Iris pigment epithelial cell (primary cell): ENCODE results near the gene CWC15.
"Not testable (repeated sequence)": the region's sequence is repeated elsewhere in the genome, so short reads cannot be mapped to it uniquely, and the experiment has no call there.

Source experiments
- DNase-seq: peaks from one replicate; pipeline ENCODE4 v3.0.0-alpha.2; 2011; ENCODE audit warnings: low read depth

Gene CWC15

GRCh38 chr11:94973099-94973968 lies at the start of gene CWC15, which contains the start of gene KDM4D:
Gene CWC15 (minus strand): TSS chr11:94973556. CDS start chr11:94972185, 1,371 bp downstream.
Gene KDM4D (plus strand): TSS chr11:94973709. CDS start chr11:94997373, 23,664 bp downstream.
- peak; percentile 94 for DNase-seq

DNA sequence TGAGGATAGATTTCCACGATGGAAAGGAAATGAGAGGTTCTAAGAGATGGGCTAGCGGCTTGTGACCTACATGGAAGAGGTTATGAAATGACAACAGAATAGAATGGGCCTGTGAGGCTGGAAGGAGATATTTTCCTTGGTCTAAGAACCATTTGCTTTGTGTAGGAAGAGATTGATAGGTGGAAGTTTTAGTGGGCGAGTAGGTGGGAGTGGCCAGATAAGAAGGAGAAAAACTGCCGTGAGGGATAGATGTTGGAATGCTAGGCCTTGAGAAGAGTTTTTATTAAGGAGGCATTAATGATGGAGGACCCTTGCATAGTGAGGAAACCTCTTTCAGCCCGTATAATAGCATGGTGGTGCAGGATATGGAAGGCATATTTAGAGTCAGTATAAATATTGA lies 48.1 kb upstream of the CWC15 start:
- not testable (repeated sequence) for DNase-seq

DNA sequence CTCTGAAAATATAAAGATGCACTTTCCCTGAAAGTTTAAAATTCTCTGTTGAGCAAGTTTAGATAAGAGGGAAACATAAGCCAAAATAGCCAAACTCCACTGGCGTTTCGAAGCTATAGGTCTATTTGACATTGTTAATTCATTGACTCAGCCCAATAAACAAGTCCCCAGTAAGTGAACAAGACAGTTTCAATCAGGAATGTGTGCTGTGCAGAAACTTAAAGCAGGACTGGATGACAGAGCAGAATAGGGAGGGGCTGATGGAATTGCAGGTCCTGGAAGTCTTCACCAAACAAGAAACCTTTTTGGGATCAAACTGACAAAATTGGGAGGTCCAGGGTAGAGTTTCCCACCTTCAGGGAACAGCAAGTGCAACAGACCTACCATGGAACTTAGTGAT lies 42.8 kb upstream of the CWC15 start:
- no peak for DNase-seq

- DNase-seq: no peak
Observed at GRCh38 chr11:95014184-95014821, 40.9 kb upstream of the CWC15 start.

DNA sequence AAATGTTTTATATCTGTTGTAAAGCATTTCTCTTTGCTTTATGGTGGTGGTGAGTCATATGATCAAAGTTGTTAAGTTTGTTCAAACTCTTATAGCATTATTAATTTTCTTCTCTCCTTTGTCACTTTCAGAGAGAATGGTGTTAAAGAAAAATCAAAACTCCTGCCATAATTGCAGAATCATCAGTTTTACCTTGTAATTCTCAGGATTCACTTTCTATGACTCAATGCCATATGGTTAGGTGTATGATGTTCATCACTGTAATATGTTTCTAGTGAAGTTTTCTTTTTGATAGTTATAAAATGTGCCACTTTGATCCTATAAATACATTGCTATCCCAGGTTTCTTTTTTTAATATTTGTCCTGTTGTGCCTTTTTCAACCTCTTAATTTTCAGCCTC lies 38.0 kb upstream of the CWC15 start:
- no peak for DNase-seq

DNA sequence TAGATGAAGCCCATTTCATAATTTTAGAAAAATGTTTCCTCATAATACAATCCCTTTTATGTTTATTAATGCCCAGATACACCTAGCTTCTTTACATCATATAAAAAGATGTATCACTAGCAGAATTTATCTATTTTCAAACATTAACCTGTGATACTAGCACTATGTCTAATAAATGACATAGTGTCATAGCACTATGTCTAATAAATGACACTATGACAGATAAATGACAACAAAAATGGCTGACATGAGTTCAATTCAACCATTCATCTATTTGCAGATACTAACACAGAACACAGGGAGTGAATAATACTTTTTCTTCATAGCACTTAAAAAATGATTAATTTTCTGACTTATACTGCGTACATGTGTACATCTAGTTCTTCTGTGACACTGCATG lies 32.3 kb upstream of the CWC15 start:
- no peak for DNase-seq

DNA sequence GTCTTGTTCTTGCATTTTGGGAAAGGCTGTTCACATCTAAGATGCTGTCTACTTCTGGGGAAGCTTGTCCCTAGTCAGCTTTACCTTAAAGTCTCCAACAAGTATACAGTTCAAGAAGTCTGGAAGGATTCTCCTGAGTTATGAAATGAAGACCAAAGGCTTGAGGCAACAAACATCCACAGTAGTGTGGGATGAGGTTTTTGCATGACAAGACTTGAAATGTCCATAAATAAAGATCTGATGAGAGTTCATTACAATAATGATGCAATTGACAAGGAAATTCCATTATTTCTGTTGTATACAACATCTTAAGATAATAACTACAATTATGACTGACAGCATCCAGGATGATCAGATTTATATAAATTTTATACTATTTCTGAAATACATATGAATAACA lies 30.4 kb upstream of the CWC15 start:
- DNase-seq: no peak

DNA sequence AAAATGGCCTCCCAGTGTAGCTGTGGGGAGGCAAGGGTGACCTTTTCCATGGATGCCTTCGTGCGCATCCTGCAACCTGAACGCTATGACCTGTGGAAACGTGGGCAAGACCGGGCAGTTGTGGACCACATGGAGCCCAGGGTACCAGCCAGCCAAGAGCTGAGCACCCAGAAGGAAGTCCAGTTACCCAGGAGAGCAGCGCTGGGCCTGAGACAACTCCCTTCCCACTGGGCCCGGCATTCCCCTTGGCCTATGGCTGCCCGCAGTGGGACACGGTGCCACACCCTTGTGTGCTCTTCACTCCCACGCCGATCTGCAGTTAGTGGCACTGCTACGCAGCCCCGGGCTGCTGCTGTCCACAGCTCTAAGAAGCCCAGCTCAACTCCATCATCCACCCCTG lies 24.9 kb upstream of the CWC15 start:
- no peak for DNase-seq

DNA sequence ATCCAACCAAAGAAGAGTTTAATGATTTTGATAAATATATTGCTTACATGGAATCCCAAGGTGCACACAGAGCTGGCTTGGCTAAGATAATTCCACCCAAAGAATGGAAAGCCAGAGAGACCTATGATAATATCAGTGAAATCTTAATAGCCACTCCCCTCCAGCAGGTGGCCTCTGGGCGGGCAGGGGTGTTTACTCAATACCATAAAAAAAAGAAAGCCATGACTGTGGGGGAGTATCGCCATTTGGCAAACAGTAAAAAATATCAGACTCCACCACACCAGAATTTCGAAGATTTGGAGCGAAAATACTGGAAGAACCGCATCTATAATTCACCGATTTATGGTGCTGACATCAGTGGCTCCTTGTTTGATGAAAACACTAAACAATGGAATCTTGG lies 24.1 kb upstream of the CWC15 start:
- no peak for DNase-seq

DNA sequence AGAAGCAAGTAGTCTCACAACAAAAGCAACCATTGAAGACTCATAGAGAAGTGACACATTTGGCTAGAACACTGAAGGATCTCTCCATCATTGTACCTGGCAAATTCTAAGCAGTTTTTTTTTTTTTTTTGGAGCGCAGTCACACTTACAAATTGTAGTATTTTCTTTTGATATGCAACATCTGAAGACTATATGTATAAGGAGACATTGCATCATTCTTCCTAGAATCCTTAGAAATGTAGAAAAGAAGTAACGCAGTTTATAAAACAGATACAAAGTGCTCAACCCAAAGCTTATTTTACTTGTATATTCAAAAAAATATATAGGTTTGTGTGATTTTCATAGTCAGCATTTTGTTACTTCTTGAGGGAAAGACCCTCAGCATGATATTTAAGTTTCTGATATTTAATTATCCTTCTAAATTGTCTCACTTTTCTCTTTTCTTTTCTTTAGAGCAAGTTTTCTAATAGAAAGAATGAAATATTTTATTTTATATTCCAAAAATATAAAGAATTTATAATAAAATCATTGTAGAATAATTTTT lies 20.1 kb upstream of the CWC15 start:
- DNase-seq: no peak

- no peak for DNase-seq
Observed at GRCh38 chr11:94988748-94989147, 15.4 kb upstream of the CWC15 start.

GRCh38 chr11:94987378-94987777 lies 14.0 kb upstream of the CWC15 start:
- DNase-seq: no peak

- DNase-seq: no peak
Observed at GRCh38 chr11:94975599-94975998, 2.2 kb upstream of the CWC15 start.

- no peak for DNase-seq
Observed at GRCh38 chr11:94974178-94974577, 822 bp upstream of the CWC15 start.

- DNase-seq: no peak
Observed at GRCh38 chr11:94972700-94973098, 657 bp downstream of the CWC15 start.

GRCh38 chr11:94968334-94968958 lies 4.9 kb downstream of the CWC15 start:
- DNase-seq: peak; percentile 75

- no peak for DNase-seq
Observed at GRCh38 chr11:94964934-94965333, 8.4 kb downstream of the CWC15 start.

DNA sequence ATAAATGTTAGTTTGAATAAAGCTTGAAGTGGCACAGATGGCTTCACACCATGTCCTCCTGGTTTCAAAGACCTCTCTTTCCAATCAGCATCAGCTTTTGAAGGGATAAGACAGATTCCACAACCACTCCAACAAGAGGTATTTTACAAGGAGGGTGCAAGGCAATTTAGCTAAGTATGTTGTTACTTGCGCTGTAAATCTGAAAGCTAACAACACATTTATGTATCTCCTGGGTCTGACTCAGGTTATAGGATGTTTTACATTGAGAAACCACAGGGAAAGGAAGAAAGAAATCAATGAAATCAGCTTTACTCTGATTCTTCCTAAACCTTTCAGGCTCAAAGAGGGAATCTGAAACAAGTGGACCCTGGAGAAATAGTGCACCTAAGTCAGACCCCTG lies 12.1 kb downstream of the CWC15 start:
- no peak for DNase-seq

DNA sequence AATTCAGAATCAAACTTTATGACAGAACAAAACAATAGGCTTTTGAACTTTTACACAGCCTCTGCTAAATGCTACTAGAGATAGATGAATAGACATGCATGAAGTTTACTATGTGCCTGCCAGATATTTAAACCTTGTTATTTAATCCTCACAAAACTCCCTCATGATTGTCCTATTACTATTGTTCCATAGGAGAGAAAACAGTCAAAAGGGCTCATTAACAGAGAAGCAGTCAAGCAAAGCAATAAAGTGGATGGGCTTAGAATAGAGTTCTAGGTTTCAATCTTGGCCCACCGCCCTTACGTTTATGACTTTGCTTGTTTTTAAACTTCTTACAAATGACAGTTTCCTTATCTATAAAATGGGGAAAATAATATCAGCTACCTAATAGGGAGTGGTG lies 12.9 kb downstream of the CWC15 start:
- DNase-seq: no peak

DNA sequence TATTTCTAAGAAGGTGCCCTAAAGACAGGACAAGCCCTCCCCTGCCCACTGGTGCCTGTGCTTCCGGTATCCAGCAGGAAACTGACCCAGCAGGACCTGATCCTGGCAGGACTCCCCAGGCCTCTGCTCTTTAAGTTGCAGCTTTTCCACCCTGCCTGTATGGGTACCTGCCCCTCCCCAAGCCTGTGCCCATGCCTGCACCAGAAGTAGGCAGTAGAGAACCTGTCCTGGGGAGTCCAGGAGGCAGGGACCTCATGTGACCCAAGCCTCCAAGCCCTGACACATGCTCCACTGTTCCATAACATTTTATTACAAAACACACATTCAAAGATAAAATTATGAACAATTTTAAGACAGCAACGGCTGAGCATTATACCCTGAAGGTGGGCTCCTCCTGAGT lies 14.2 kb downstream of the CWC15 start:
- no peak for DNase-seq

DNA sequence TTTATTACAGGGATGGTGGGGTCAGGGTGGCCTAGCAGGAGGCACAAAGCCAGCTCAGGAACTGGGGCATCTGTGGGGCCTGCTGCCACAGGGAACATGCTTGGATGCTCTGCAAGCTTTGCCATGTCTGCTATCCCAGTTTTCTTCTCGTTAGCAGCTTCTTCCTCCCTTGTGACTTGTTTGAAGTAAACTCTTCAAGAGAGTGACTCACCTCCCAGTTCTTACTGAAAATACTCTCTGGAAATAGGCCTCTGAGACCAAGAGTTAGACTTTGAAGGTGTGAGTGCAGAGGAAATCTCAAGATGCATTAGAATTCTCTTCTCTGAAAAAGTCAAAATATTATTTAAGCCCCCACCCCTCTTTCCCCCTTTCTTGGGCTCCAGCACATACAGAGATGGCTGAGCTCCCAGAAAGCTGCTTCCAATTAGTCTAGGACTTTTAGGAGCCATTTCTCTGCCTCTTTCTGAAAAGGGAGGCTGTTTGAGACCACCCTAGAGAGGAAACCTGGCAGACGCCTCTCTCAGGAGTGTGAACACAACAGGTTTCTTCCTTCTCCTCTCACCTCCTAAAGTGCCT lies 15.1 kb downstream of the CWC15 start:
- DNase-seq: peak; percentile 68

DNA sequence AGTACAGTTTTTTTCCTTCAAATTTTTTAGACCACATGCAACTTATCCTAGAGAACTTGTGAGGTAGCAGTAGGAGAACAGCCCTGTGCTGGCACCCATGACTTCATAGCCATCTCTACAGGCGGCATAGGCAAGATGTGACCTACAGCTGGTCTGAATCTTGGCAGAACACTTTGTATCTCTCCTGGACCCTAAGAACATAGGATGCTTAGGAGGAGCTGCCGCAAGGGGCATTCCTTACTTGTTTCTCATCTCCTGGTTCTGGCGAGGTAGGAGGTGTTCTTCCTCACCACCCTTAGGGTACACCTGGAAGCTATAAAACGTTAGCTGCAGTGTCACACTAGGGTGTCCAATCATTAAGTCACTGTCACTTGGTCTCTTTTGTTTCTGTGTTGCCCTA lies 16.4 kb downstream of the CWC15 start:
- DNase-seq: peak; percentile 11
